WTC11 (cell line): ENCODE measurements around the gene SGTA. TPM values are rescaled to one million over a fixed set of nuclear protein-coding genes. Genes with fewer than 3 reads are reported as not detected.

Experiments
- ATAC-seq: fragments of 200-7000 bp; cut with Tn5 transposase; 2 replicates; pipeline ENCODE4 v1.10.0; 2021; ENCODE audit warnings: mild to moderate bottlenecking, moderate library complexity
- CTCF ChIA-PET: fragments of 300-600 bp; sonication (Branson Sonifier 250); formaldehyde crosslinking; loops from one replicate; lab custom pipeline; 2021; ENCODE audit warnings: antibody characterized with exemption; lab: Charles Lee
- POLR2A ChIA-PET: fragments of 350-600 bp; sonication (Branson Sonifier 250); formaldehyde crosslinking; loops from one replicate; lab custom pipeline; 2021; ENCODE audit warnings: antibody characterized with exemption; lab: Charles Lee
- DNase-seq: peaks from one replicate; pipeline ENCODE4 v3.0.0; 2021; ENCODE audit warnings: low spot score
- H3K27ac Mint-ChIP-seq: 2 replicates; pipeline ENCODE4 v1.8.0; 2021; ENCODE audit warnings: mixed read lengths
- H3K27me3 Mint-ChIP-seq: 2 replicates; pipeline ENCODE4 v1.8.0; 2021; ENCODE audit warnings: low read depth, mild to moderate bottlenecking, moderate library complexity, mixed read lengths
- H3K36me3 Mint-ChIP-seq: 2 replicates; pipeline ENCODE4 v1.8.0; 2021; ENCODE audit warnings: mixed read lengths
- H3K4me1 Mint-ChIP-seq: 2 replicates; pipeline ENCODE4 v1.8.0; 2022; ENCODE audit warnings: mixed read lengths
- H3K4me3 Mint-ChIP-seq: 2 replicates; pipeline ENCODE4 v1.8.0; 2021; ENCODE audit warnings: mild to moderate bottlenecking, moderate library complexity, mixed read lengths
- H3K9me3 Mint-ChIP-seq: 2 replicates; pipeline ENCODE4 v1.8.0; 2021; ENCODE audit warnings: mixed read lengths
- AFF4 ChIP-seq: sonication (generic); formaldehyde crosslinking; IDR thresholded peaks from 2 replicates; pipeline ENCODE4 v1.8.1; 2023; ENCODE audit warnings: mild to moderate bottlenecking, missing genetic modification reagents, borderline replicate concordance
- ATF3 ChIP-seq: sonication (generic); formaldehyde crosslinking; conservative IDR thresholded peaks from 2 replicates; pipeline ENCODE4 v1.8.1; 2022; ENCODE audit warnings: mild to moderate bottlenecking, missing genetic modification reagents
- ATF6 ChIP-seq: sonication (generic); formaldehyde crosslinking; IDR thresholded peaks from 2 replicates; pipeline ENCODE4 v1.8.1; 2023; ENCODE audit warnings: mild to moderate bottlenecking, missing genetic modification reagents
- E2F4 ChIP-seq: sonication (generic); formaldehyde crosslinking; IDR thresholded peaks from 2 replicates; pipeline ENCODE4 v1.8.1; 2022; ENCODE audit warnings: low read depth, mild to moderate bottlenecking, moderate library complexity, missing genetic modification reagents, borderline replicate concordance
- ESRRA ChIP-seq: sonication (generic); formaldehyde crosslinking; IDR thresholded peaks from 2 replicates; pipeline ENCODE4 v1.8.1; 2022; ENCODE audit warnings: mild to moderate bottlenecking, missing genetic modification reagents, borderline replicate concordance
- FOXJ3 ChIP-seq: sonication (generic); formaldehyde crosslinking; IDR thresholded peaks from 2 replicates; pipeline ENCODE4 v1.9.0; 2021; ENCODE audit warnings: missing genetic modification reagents, mild to moderate bottlenecking, borderline replicate concordance
- GABPB1 ChIP-seq: sonication (generic); formaldehyde crosslinking; IDR thresholded peaks from 2 replicates; pipeline ENCODE4 v1.8.1; 2023; ENCODE audit warnings: mild to moderate bottlenecking, missing genetic modification reagents
- NFYB ChIP-seq: sonication (generic); formaldehyde crosslinking; conservative IDR thresholded peaks from 2 replicates; pipeline ENCODE4 v1.8.0; 2022; ENCODE audit warnings: low read depth, missing genetic modification reagents
- SMAD3 ChIP-seq: sonication (generic); formaldehyde crosslinking; IDR thresholded peaks from 2 replicates; pipeline ENCODE4 v1.8.0; 2022; ENCODE audit warnings: missing genetic modification reagents, mild to moderate bottlenecking, borderline replicate concordance
- SP1 ChIP-seq: sonication (generic); formaldehyde crosslinking; conservative IDR thresholded peaks from 2 replicates; pipeline ENCODE4 v1.8.1; 2022; ENCODE audit warnings: missing genetic modification reagents
- ZBTB43 ChIP-seq: sonication (generic); formaldehyde crosslinking; IDR thresholded peaks from 2 replicates; pipeline ENCODE4 v1.8.1; 2023; ENCODE audit warnings: mild to moderate bottlenecking, missing genetic modification reagents
- ZNF281 ChIP-seq: sonication (generic); formaldehyde crosslinking; IDR thresholded peaks from 2 replicates; pipeline ENCODE4 v1.8.0; 2023; ENCODE audit warnings: mild to moderate bottlenecking, missing genetic modification reagents
- total RNA-seq: library from RNA; stranded (reverse); gene quantifications from 3 replicates; pipeline ENCODE4 v1.2.3, GENCODE V29; 2021

The SGTA gene
- total RNA-seq, 1 experiment from 2014 or later: 91.2 TPM

GRCh38 chr19:2804156-2805004, 21.3 kb upstream of the SGTA start:
- H3K27me3 Mint-ChIP-seq: no peaks in the 10 kb centered on the region
- ChIA-PET CTCF (interaction anchor here (0.7 to 1.5 kb wide), 2 partner anchors 16 to 156 kb away, joined by 3 to 4 read pairs; partner anchors contain the start of gene ZNF554), POLR2A (interaction anchor here (0.9 kb wide), 1 partner anchor 12 kb away, joined by 7 read pairs; no protein-coding TSS in a partner anchor)
- DNase-seq: no peak
- TF ChIP-seq AFF4 (CRISPR knock-in tag) (no peak), E2F4 (CRISPR knock-in tag) (no peak), ATF6 (CRISPR knock-in tag) (no peak), GABPB1 (CRISPR knock-in tag) (no peak), ATF3 (CRISPR knock-in tag) (no peak), ZBTB43 (CRISPR knock-in tag) (no peak), ZNF281 (CRISPR knock-in tag) (no peak), FOXJ3 (CRISPR knock-in tag) (no peak), NFYB (CRISPR knock-in tag) (no peak), SP1 (no peak), ESRRA (CRISPR knock-in tag) (no peak), SMAD3 (no peak)
- no peak overlapping the region for H3K4me3 Mint-ChIP-seq
- H3K4me1 Mint-ChIP-seq: no peaks in the 10 kb centered on the region
- peaks cover 34% of the 10 kb centered on the region for H3K36me3 Mint-ChIP-seq
- ATAC-seq: no peak
- no peak overlapping the region for H3K27ac Mint-ChIP-seq
- no peaks in the 10 kb centered on the region for H3K9me3 Mint-ChIP-seq
